ENCODE results near the gene GEN1.

The GEN1 gene

DNA sequence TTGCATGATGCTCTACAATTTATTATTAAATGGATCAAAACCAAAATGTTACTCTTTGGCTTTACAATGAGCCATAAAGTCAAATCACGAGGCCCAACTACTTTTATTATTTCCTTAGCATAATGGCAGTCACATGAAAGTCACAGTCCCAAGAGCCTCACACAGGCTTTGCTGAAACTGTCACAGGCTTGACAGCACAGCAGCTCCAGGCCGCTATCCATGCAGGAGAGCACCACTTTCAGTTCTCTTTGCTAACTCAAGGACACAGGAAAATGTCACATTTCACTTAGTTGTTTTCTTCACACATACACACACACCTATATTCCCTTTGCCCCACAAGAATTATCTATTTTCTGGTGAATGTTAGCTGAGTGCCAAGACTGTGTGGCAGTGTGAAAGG, 51.2 kb downstream of the GEN1 start:
- H3K4me3 ChIP-seq (ENCODE audit: insufficient read depth, low read depth, low read length, poor library complexity, severe bottlenecking) = no peak overlapping the region
- no peaks in the 10 kb centered on the region for H3K4me1 ChIP-seq (ENCODE audit: control insufficient read depth, insufficient read depth, low read length, poor library complexity, severe bottlenecking)
- peaks cover 7% of the 10 kb centered on the region for H3K27me3 ChIP-seq (replicated peaks; ENCODE audit: control insufficient read depth, insufficient read depth, low read length, poor library complexity, severe bottlenecking)
- H3K36me3 ChIP-seq (ENCODE audit: control insufficient read depth, insufficient read depth, low read length) = no peaks in the 10 kb centered on the region
- no peak overlapping the region for H3K27ac ChIP-seq (ENCODE audit: insufficient read depth, low read length, poor library complexity, severe bottlenecking)
- H3K9me3 ChIP-seq (ENCODE audit: control insufficient read depth, low read length) = no peaks in the 10 kb centered on the region
- no peak for DNase-seq

DNA sequence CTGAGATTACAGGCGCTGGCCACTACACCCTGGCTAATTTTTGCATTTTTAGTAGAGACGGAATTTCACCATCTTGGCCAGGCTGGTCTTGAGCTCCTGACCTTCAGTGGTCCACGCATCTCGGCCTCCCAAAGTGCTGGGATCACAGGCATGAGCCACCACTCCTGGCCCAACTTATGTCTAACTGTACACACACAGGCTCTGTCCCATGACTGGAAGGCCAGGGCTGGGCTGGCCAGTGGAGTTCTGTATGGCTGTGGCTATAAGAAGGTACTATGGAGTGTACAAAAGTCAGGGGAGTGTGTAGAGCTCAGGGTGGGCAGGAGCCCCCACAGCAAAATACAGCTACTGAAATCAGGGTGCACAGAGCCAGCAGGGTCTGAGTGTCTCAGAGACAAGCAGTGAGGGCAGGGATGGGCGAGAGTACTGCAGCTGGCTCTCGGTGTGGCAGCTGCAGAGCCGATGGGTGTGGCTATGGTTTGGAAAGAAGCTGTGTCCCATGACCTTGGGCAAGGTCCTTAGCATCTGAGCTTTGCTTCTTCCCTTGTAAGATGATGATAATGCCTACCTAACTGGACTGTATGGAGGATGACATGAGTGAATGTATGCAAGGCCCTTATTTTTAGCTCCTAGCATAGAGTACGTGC, 51.9 kb downstream of the GEN1 start:
- Histone ChIP-seq H3K4me3 (ENCODE audit: insufficient read depth, low read depth, low read length, poor library complexity, severe bottlenecking) (no peak overlapping the region), H3K4me1 (ENCODE audit: control insufficient read depth, insufficient read depth, low read length, poor library complexity, severe bottlenecking) (no peaks in the 10 kb centered on the region), H3K36me3 (ENCODE audit: control insufficient read depth, insufficient read depth, low read length) (no peaks in the 10 kb centered on the region), H3K27ac (ENCODE audit: insufficient read depth, low read length, poor library complexity, severe bottlenecking) (no peak overlapping the region), H3K27me3 (replicated peaks; ENCODE audit: control insufficient read depth, insufficient read depth, low read length, poor library complexity, severe bottlenecking) (peaks cover 7% of the 10 kb centered on the region), H3K9me3 (ENCODE audit: control insufficient read depth, low read length) (no peaks in the 10 kb centered on the region)
- DNase-seq = no peak

DNA sequence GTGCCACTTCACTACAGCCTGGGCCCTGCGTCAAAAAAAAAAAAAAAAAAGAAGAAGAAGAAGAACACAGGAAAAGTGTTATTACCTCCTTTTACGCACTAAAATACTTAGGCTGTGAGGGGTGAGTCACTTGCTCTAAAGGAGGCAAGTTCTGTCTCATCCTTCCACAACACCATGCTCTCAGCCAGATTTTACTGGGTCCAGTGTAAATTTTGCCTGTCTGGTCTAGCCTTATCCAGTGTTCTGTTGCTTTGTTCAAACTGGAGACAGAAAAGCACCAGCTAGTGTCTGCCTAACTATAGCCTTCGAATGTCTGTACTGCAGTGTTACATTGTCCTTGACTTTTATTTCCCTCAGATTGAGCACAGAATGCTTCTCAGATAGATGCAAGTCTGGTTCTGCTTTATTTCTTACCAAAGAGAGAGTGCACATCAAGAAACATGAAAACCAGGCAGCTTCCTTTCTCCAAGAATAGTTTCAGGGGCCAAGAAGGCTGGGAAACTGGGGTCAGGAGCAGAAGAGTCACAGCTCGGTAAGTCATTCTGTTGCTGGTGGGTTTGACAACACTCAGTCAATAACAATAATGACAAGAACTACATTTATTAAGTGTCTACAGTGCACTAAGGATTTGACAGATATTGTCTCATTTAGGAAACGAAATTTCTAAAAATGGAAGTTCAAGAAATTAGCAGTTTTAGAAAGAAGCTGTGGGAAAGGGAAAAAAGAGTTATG, 59.2 kb downstream of the GEN1 start:
- H3K9me3 ChIP-seq (ENCODE audit: control insufficient read depth, low read length) = no peaks in the 10 kb centered on the region
- H3K4me3 ChIP-seq (ENCODE audit: insufficient read depth, low read depth, low read length, poor library complexity, severe bottlenecking) = no peak overlapping the region
- no peaks in the 10 kb centered on the region for H3K36me3 ChIP-seq (ENCODE audit: control insufficient read depth, insufficient read depth, low read length)
- H3K27me3 ChIP-seq (replicated peaks; ENCODE audit: control insufficient read depth, insufficient read depth, low read length, poor library complexity, severe bottlenecking) = no peaks in the 10 kb centered on the region
- H3K27ac ChIP-seq (ENCODE audit: insufficient read depth, low read length, poor library complexity, severe bottlenecking) = no peak overlapping the region
- no peaks in the 10 kb centered on the region for H3K4me1 ChIP-seq (ENCODE audit: control insufficient read depth, insufficient read depth, low read length, poor library complexity, severe bottlenecking)
- no peak for DNase-seq

DNA sequence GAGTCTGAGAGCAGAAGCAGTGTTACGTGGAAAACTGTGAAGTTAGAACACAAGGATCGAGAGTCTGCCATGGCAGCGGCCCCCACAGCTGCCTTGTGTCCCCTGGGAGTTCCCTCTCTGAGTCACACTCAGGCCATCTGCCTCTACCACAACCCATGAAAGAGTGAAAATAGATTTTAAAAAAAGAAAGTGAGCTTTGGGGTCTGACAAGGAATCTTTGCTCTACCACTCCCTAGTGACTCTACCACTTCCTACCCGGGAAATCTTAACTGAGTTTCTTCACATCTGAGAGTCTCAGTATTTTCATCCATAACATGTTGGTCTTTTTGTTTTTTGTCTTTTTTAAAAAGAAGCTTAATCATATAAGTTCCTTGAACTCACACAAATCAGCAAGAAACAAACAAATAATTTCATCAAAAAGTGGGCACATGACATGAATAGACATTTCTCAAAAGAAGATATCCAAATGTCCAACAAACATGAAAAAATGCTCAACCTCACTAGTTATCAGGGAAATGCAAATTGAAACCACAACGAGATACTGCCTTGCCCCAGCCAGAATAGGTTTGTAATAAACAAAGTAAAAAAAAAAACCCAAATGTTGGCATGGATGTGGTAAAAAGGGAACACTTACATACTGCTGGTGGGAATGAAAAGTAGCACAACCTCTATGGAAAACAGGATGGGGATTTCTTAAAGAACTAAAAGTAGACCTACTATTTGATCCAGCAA, 60.0 kb downstream of the GEN1 start:
- DNase-seq = no peak
- H3K4me3 ChIP-seq (ENCODE audit: insufficient read depth, low read depth, low read length, poor library complexity, severe bottlenecking) = no peak overlapping the region
- no peak overlapping the region for H3K27ac ChIP-seq (ENCODE audit: insufficient read depth, low read length, poor library complexity, severe bottlenecking)
- no peaks in the 10 kb centered on the region for H3K27me3 ChIP-seq (replicated peaks; ENCODE audit: control insufficient read depth, insufficient read depth, low read length, poor library complexity, severe bottlenecking)
- H3K36me3 ChIP-seq (ENCODE audit: control insufficient read depth, insufficient read depth, low read length) = no peaks in the 10 kb centered on the region
- no peaks in the 10 kb centered on the region for H3K4me1 ChIP-seq (ENCODE audit: control insufficient read depth, insufficient read depth, low read length, poor library complexity, severe bottlenecking)
- no peaks in the 10 kb centered on the region for H3K9me3 ChIP-seq (ENCODE audit: control insufficient read depth, low read length)

DNA sequence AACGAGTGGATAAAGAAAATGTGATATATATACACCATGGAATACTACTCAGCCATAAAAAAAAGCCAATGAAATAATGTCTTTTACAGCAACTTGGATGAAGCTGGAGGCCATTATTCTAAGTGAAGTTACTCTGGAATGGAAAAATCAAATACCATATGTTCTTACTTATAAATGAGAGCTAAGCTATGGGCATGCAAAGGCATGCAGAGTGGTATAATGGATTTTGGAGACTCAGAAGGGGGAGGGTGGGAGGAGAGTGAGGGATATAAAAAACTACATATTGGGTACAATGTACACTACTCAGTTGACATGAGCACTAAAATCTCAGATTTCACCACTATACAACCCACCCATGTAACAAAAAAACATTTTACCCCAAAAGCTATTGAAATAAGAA, 60.7 kb downstream of the GEN1 start:
- no peak overlapping the region for H3K4me3 ChIP-seq (ENCODE audit: insufficient read depth, low read depth, low read length, poor library complexity, severe bottlenecking)
- DNase-seq = no peak
- no peaks in the 10 kb centered on the region for H3K27me3 ChIP-seq (replicated peaks; ENCODE audit: control insufficient read depth, insufficient read depth, low read length, poor library complexity, severe bottlenecking)
- H3K27ac ChIP-seq (ENCODE audit: insufficient read depth, low read length, poor library complexity, severe bottlenecking) = no peak overlapping the region
- no peaks in the 10 kb centered on the region for H3K36me3 ChIP-seq (ENCODE audit: control insufficient read depth, insufficient read depth, low read length)
- no peaks in the 10 kb centered on the region for H3K9me3 ChIP-seq (ENCODE audit: control insufficient read depth, low read length)
- no peaks in the 10 kb centered on the region for H3K4me1 ChIP-seq (ENCODE audit: control insufficient read depth, insufficient read depth, low read length, poor library complexity, severe bottlenecking)

DNA sequence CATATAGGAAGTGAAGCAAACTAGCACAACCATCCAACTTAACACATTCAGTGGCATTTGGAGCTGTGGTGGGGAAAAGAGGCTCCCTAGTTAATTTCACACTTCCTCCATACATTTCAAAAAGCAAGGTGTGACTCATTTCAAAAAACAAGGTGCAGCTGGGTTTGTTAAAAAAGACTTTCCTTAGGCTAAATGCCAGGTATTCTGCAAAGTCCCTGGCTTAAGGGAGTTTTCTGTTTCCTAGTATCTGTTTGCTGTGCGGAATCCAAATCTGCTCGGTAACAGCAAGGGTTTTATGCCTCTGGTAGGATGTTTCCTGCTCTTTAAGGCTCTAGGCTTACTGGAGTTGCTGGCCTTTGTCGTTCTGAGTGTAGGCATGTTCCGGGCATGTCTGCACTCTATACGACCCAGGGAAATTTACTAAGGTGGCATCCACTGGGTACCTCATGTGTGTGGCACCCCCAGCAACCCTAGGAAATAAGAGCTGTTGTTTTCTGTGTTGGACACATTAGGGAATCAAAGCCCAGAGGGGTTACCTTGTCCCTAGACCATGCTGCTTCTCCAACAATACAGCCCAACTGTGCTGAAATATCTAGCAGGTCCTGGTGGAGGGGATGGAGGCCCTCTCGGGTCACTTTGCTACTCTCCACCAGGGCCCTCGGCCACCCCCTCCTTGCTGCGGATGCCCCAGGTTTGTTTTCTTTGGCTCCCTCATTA, 61.7 kb downstream of the GEN1 start:
- H3K36me3 ChIP-seq (ENCODE audit: control insufficient read depth, insufficient read depth, low read length) = no peaks in the 10 kb centered on the region
- no peaks in the 10 kb centered on the region for H3K27me3 ChIP-seq (replicated peaks; ENCODE audit: control insufficient read depth, insufficient read depth, low read length, poor library complexity, severe bottlenecking)
- no peak overlapping the region for H3K27ac ChIP-seq (ENCODE audit: insufficient read depth, low read length, poor library complexity, severe bottlenecking)
- no peak for DNase-seq
- H3K9me3 ChIP-seq (ENCODE audit: control insufficient read depth, low read length) = no peaks in the 10 kb centered on the region
- no peak overlapping the region for H3K4me3 ChIP-seq (ENCODE audit: insufficient read depth, low read depth, low read length, poor library complexity, severe bottlenecking)
- H3K4me1 ChIP-seq (ENCODE audit: control insufficient read depth, insufficient read depth, low read length, poor library complexity, severe bottlenecking) = no peaks in the 10 kb centered on the region

DNA sequence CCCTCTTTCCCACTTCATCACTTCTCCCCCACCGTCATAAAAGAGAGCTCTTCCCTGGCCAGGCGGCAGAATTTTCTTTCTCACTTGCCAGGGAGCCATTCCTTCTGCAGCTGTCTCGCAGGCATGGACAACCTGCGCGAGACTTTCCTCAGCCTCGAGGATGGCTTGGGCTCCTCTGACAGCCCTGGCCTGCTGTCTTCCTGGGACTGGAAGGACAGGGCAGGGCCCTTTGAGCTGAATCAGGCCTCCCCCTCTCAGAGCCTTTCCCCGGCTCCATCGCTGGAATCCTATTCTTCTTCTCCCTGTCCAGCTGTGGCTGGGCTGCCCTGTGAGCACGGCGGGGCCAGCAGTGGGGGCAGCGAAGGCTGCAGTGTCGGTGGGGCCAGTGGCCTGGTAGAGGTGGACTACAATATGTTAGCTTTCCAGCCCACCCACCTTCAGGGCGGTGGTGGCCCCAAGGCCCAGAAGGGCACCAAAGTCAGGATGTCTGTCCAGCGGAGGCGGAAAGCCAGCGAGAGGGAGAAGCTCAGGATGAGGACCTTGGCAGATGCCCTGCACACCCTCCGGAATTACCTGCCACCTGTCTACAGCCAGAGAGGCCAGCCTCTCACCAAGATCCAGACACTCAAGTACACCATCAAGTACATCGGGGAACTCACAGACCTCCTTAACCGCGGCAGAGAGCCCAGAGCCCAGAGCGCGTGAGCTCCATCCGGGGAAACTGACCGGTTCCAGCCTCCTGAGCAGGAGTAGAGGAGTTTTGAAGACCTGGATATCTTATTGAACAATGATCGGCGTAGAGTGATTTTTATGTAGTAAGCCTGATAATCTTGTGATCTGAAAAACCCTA, 62.7 kb downstream of the GEN1 start, which contains the start of gene MSGN1:
Gene MSGN1, plus strand, starts transcription at position 65 of the 850 bp plus-strand sequence. Its CDS starts 59 bp downstream, at position 124.
- no peak within 1 kb of the TSS for H3K27ac ChIP-seq (ENCODE audit: insufficient read depth, low read length, poor library complexity, severe bottlenecking)
- no peaks in the 10 kb centered on the region for H3K9me3 ChIP-seq (ENCODE audit: control insufficient read depth, low read length)
- H3K4me1 ChIP-seq (ENCODE audit: control insufficient read depth, insufficient read depth, low read length, poor library complexity, severe bottlenecking) = no peaks in the 10 kb centered on the region
- H3K27me3 ChIP-seq (replicated peaks; ENCODE audit: control insufficient read depth, insufficient read depth, low read length, poor library complexity, severe bottlenecking) = no peaks in the 10 kb centered on the region
- no peak for DNase-seq
- H3K36me3 ChIP-seq (ENCODE audit: control insufficient read depth, insufficient read depth, low read length) = no peaks in the 10 kb centered on the region
- no peak within 1 kb of the TSS for H3K4me3 ChIP-seq (ENCODE audit: insufficient read depth, low read depth, low read length, poor library complexity, severe bottlenecking)

DNA sequence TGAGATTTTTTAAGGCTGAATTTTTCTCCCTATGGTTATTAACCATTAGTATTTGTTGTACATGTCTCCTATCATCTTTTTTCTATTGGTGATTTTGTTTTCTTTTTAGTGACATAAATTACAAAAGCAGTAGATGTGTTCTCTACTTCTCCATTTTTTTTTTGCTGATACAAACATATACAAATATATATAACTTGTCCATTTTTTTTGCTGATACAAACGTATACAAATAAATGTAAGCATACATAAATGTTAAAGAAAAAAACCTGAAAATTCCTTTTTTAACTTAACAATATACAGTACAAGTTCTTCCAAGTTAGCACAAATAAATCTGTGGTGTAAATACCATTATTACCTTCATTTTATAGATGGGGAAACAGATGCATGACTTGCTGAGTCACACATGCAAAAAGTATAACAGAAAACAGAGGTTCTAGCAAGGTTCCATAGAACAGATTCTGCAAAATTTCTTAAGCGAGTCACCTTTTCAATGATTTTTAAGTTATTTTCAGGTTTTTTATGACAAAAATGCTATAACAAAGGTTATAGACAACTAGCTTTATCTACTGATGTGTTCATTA, 64.4 kb downstream of the GEN1 start:
- no peaks in the 10 kb centered on the region for H3K4me1 ChIP-seq (ENCODE audit: control insufficient read depth, insufficient read depth, low read length, poor library complexity, severe bottlenecking)
- H3K9me3 ChIP-seq (ENCODE audit: control insufficient read depth, low read length) = no peaks in the 10 kb centered on the region
- H3K27ac ChIP-seq (ENCODE audit: insufficient read depth, low read length, poor library complexity, severe bottlenecking) = no peak overlapping the region
- DNase-seq = no peak
- no peak overlapping the region for H3K4me3 ChIP-seq (ENCODE audit: insufficient read depth, low read depth, low read length, poor library complexity, severe bottlenecking)
- H3K36me3 ChIP-seq (ENCODE audit: control insufficient read depth, insufficient read depth, low read length) = no peaks in the 10 kb centered on the region
- H3K27me3 ChIP-seq (replicated peaks; ENCODE audit: control insufficient read depth, insufficient read depth, low read length, poor library complexity, severe bottlenecking) = no peaks in the 10 kb centered on the region

DNA sequence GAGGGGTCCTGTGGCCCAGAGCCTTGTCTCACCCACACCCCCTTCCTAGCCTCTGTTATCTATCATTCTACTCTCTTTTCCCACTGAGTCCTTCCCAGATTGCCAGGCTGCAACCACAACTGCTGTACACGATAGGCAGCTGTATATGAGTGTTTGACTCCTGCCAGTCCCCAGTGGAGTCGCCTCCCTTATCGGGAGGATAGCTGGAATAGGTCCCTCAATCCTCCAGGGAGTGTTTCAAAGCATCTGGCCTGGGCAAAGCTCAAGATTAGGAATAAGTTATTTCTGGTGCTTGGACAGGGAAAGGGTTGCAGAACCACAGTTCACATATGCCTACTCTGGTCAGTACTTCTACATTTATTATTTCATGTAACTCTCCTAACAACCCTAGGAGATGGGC, 67.1 kb downstream of the GEN1 start:
- no peaks in the 10 kb centered on the region for H3K27me3 ChIP-seq (replicated peaks; ENCODE audit: control insufficient read depth, insufficient read depth, low read length, poor library complexity, severe bottlenecking)
- H3K4me3 ChIP-seq (ENCODE audit: insufficient read depth, low read depth, low read length, poor library complexity, severe bottlenecking) = no peak overlapping the region
- no peaks in the 10 kb centered on the region for H3K36me3 ChIP-seq (ENCODE audit: control insufficient read depth, insufficient read depth, low read length)
- H3K9me3 ChIP-seq (ENCODE audit: control insufficient read depth, low read length) = no peaks in the 10 kb centered on the region
- no peak overlapping the region for H3K27ac ChIP-seq (ENCODE audit: insufficient read depth, low read length, poor library complexity, severe bottlenecking)
- no peak for DNase-seq
- H3K4me1 ChIP-seq (ENCODE audit: control insufficient read depth, insufficient read depth, low read length, poor library complexity, severe bottlenecking) = no peaks in the 10 kb centered on the region
